Endothelial cell (in vitro differentiated cells): Measurements from ENCODE around the gene FAM124B. TPM values are rescaled to one million over a fixed set of nuclear protein-coding genes. Genes with fewer than 3 reads are reported as not detected.

Source experiments
- DNase-seq: peaks from one replicate; pipeline ENCODE4 v3.0.0; 2021; ENCODE audit warnings: low spot score
- H3K27ac Mint-ChIP-seq: one replicate; pipeline ENCODE4 v1.8.0; 2021; ENCODE audit warnings: mixed read lengths, inconsistent platforms; ENCODE audit not compliant: unreplicated experiment
- H3K27me3 Mint-ChIP-seq: one replicate; pipeline ENCODE4 v1.8.0; 2021; ENCODE audit warnings: mild to moderate bottlenecking, moderate library complexity, mixed read lengths, inconsistent platforms; ENCODE audit not compliant: unreplicated experiment
- H3K36me3 Mint-ChIP-seq: one replicate; pipeline ENCODE4 v1.8.0; 2021; ENCODE audit warnings: mild to moderate bottlenecking, low read depth, mixed read lengths, inconsistent platforms; ENCODE audit not compliant: unreplicated experiment
- H3K4me1 Mint-ChIP-seq: one replicate; pipeline ENCODE4 v1.8.0; 2021; ENCODE audit warnings: mild to moderate bottlenecking, mixed read lengths, inconsistent platforms; ENCODE audit not compliant: unreplicated experiment
- H3K4me3 Mint-ChIP-seq: one replicate; pipeline ENCODE4 v1.8.0; 2021; ENCODE audit warnings: mild to moderate bottlenecking, mixed read lengths, inconsistent platforms; ENCODE audit not compliant: unreplicated experiment
- H3K9me3 Mint-ChIP-seq: one replicate; pipeline ENCODE4 v1.8.0; 2021; ENCODE audit warnings: mixed read lengths, inconsistent platforms; ENCODE audit not compliant: unreplicated experiment
- CTCF ChIP-seq: fragments of 200-600 bp; sonication (generic); IDR thresholded peaks from one replicate; pipeline ENCODE4 v1.5.0; 2021; ENCODE audit warnings: antibody characterized with exemption; ENCODE audit not compliant: unreplicated experiment
- total RNA-seq: library from RNA; stranded (reverse); fragmentation: NEBNext Ultra II Directional; extraction: Animal tissue kit (Norgen Biotek cat#: 25700); gene quantifications from one replicate; pipeline ENCODE4 v1.2.1, GENCODE V29; 2021; ENCODE audit not compliant: unreplicated experiment

The FAM124B gene
- total RNA-seq, 1 donor from 2014 or later, result 269 TPM

- Mint-ChIP-seq H3K9me3 (peaks cover 10% of the 10 kb centered on the region), H3K27ac (no peak overlapping the region), H3K36me3 (peaks cover 35% of the 10 kb centered on the region), H3K4me3 (no peak overlapping the region), H3K4me1 (peaks cover 17% of the 10 kb centered on the region), H3K27me3 (peaks cover 6% of the 10 kb centered on the region)
- no peak for TF ChIP-seq CTCF
- no peak for DNase-seq
Measured at GRCh38 chr2:224434618-224435017, 32.7 kb upstream of the FAM124B start.

GRCh38 chr2:224433442-224433841 is 31.5 kb upstream of the FAM124B start:
- H3K4me3 Mint-ChIP-seq, result no peak overlapping the region
- H3K27ac Mint-ChIP-seq, result peak overlapping the region; percentile 36
- H3K4me1 Mint-ChIP-seq, result peaks cover 17% of the 10 kb centered on the region
- peaks cover 10% of the 10 kb centered on the region for H3K9me3 Mint-ChIP-seq
- peaks cover 6% of the 10 kb centered on the region for H3K27me3 Mint-ChIP-seq
- no peak for DNase-seq
- H3K36me3 Mint-ChIP-seq, result peaks cover 35% of the 10 kb centered on the region
- TF ChIP-seq CTCF, result no peak

DNA sequence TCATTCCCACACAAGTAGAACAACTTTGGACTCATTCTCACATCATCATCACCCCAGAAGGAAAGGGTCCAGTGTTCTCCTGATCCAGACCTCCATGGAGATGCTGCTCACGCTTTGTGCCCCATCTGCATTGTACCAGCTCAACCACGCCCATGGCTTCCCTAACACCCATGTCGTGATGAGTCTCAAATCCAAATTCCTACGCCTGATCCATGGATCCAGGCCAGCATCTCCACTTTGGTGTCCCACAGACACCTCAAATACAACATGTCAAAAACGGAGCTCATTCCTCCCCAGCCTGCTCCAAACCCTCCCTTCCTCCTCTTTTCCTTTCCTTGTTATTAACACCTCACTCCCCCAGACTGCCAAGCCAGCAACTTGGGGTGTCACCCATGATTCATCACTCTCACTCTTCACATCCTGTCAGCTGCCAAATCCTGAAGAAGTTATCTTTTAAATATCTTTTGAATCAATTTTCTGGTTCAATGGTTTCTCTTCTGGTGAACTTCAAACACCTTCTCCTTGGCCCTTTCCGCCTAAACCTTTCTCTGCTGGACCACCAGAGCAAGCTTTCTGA is 30.2 kb upstream of the FAM124B start:
- Mint-ChIP-seq H3K27ac (no peak overlapping the region), H3K4me3 (peak overlapping the region; percentile 31), H3K9me3 (peaks cover 10% of the 10 kb centered on the region), H3K27me3 (peaks cover 6% of the 10 kb centered on the region), H3K36me3 (peaks cover 35% of the 10 kb centered on the region), H3K4me1 (peaks cover 17% of the 10 kb centered on the region)
- no peak for TF ChIP-seq CTCF
- no peak for DNase-seq

DNA sequence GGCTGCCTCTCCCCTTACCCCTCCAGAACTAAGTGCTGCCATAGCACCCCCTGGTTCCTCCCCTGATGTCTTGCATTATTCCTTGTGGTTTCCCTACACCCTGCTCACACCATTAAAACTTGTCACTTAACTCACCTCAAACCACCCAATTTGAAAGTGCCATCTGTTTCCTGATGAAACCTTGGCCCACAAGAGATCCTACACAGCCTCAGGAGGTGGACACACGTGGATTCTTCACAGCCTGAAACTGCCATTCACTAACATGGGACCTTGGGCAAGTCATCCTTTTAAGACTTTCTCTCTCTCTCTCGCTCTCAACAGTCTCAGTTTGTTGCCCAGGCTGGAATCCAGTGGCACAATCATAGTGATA is 27.5 kb upstream of the FAM124B start:
- no peak overlapping the region for H3K27ac Mint-ChIP-seq
- no peak overlapping the region for H3K4me3 Mint-ChIP-seq
- H3K9me3 Mint-ChIP-seq, result peaks cover 15% of the 10 kb centered on the region

More for the DNA sequence above, 27.5 kb upstream of the FAM124B start:
- DNase-seq, result no peak
- no peak for TF ChIP-seq CTCF
- peaks cover 12% of the 10 kb centered on the region for H3K4me1 Mint-ChIP-seq
- peaks cover 6% of the 10 kb centered on the region for H3K27me3 Mint-ChIP-seq
- H3K36me3 Mint-ChIP-seq, result peaks cover 36% of the 10 kb centered on the region
